Neutrophil (primary cell): Measurements from ENCODE around the gene CEBPE.

ENCODE experiments used
- H3K27ac ChIP-seq: fragments of 200-600 bp; sonication (generic); 2 replicates; pipeline ENCODE4 v1.5.1; 2016; ENCODE audit warnings: mild to moderate bottlenecking, moderate library complexity
- H3K27me3 ChIP-seq: fragments of 200-600 bp; sonication (generic); 2 replicates; pipeline ENCODE4 v1.6.0; 2016; ENCODE audit warnings: mild to moderate bottlenecking
- H3K36me3 ChIP-seq: fragments of 200-600 bp; sonication (generic); 2 replicates; pipeline ENCODE4 v1.5.1; 2017
- H3K4me1 ChIP-seq, 2 experiments: fragments of 200-600 bp in 1 of 2; sonication (generic) in 1 of 2; 1 replicate in 1 of 2; 2 replicates in 1 of 2; pipeline versions ENCODE4 v1.5.1 to v1.6.1; 2013 to 2016; ENCODE audit warnings: low read depth in 1 of 2, low read length in 1 of 2, mild to moderate bottlenecking in 1 of 2, moderate library complexity in 1 of 2; ENCODE audit not compliant: control insufficient read depth in 1 of 2, insufficient read depth in 1 of 2
- H3K4me3 ChIP-seq, 2 experiments: fragments of 200-600 bp in 1 of 2; sonication (generic) in 1 of 2; 1 replicate in 1 of 2; 2 replicates in 1 of 2; pipeline ENCODE4 v1.5.1; 2013 to 2016; ENCODE audit warnings: low read depth in 1 of 2, low read length in 1 of 2, mild to moderate bottlenecking in 1 of 2, moderate library complexity in 1 of 2
- H3K9me3 ChIP-seq: fragments of 200-600 bp; sonication (generic); 2 replicates; pipeline ENCODE4 v1.5.1; 2016
- CTCF ChIP-seq: fragments of 200-600 bp; sonication (generic); IDR thresholded peaks from 2 replicates; pipeline ENCODE4 v1.5.1; 2016; ENCODE audit warnings: antibody characterized with exemption

CEBPE gene

GRCh38 chr14:23121361-23121771, 2.3 kb upstream of the CEBPE start:
- H3K9me3 ChIP-seq, result no peaks in the 10 kb centered on the region
- H3K27me3 ChIP-seq, result no peaks in the 10 kb centered on the region
- H3K27ac ChIP-seq, result no peak overlapping the region
- no peaks in the 10 kb centered on the region for H3K36me3 ChIP-seq
- no peak overlapping the region for H3K4me3 ChIP-seq
- H3K4me1 ChIP-seq, result peaks cover 51 to 61% of the 10 kb centered on the region in 2 experiments
- no peak for TF ChIP-seq CTCF

GRCh38 chr14:23120541-23121251, 1.6 kb upstream of the CEBPE start:
- Histone ChIP-seq H3K4me1 (peaks cover 52 to 61% of the 10 kb centered on the region in 2 experiments), H3K36me3 (no peaks in the 10 kb centered on the region), H3K27ac (peak overlapping the region; percentile 90), H3K27me3 (no peaks in the 10 kb centered on the region), H3K9me3 (no peaks in the 10 kb centered on the region), H3K4me3 (peak overlapping the region; percentile 60 to 61)
- peak; percentile 99 for TF ChIP-seq CTCF

- H3K4me3 ChIP-seq, result peak overlapping the region; percentile 60 to 61
- no peaks in the 10 kb centered on the region for H3K9me3 ChIP-seq
- peaks cover 62 to 68% of the 10 kb centered on the region in 2 experiments for H3K4me1 ChIP-seq
- no peaks in the 10 kb centered on the region for H3K36me3 ChIP-seq
- H3K27ac ChIP-seq, result peak overlapping the region; percentile 90
- no peaks in the 10 kb centered on the region for H3K27me3 ChIP-seq
- TF ChIP-seq CTCF, result no peak
Measured at GRCh38 chr14:23119363-23120327, 590 bp upstream of the CEBPE start.

GRCh38 chr14:23117371-23118020, 1.6 kb downstream of the CEBPE start:
- Histone ChIP-seq H3K9me3 (no peaks in the 10 kb centered on the region), H3K27me3 (no peaks in the 10 kb centered on the region), H3K36me3 (no peaks in the 10 kb centered on the region), H3K4me3 (peak overlapping the region; percentile 60 to 61), H3K4me1 (peaks cover 84 to 89% of the 10 kb centered on the region in 2 experiments), H3K27ac (peak overlapping the region; percentile 90)
- TF ChIP-seq CTCF, result no peak

GRCh38 chr14:23115918-23116317, 3.1 kb downstream of the CEBPE start:
- no peaks in the 10 kb centered on the region for H3K27me3 ChIP-seq
- H3K9me3 ChIP-seq, result no peaks in the 10 kb centered on the region
- H3K4me3 ChIP-seq, result peak overlapping the region in 1 of 2 experiments; percentile 60
- H3K36me3 ChIP-seq, result no peaks in the 10 kb centered on the region
- H3K4me1 ChIP-seq, result peaks cover 98 to 100% of the 10 kb centered on the region in 2 experiments
- TF ChIP-seq CTCF, result no peak
- peak overlapping the region; percentile 90 for H3K27ac ChIP-seq
